Calu3 (cell line): ENCODE results near the gene MARVELD1. TPM values are rescaled to one million over a fixed set of nuclear protein-coding genes. Genes with fewer than 3 reads are reported as not detected.

Experiments
- BruUV-seq: library from RNA; stranded (reverse); fragments of 400-500 nt; replicated peaks from 2 replicates; lab custom pipeline; 2021; lab: Mats Ljungman, UMichigan
- CTCF ChIA-PET: fragments of 300-600 bp; sonication (Branson Sonifier 250); formaldehyde crosslinking; loops from one replicate; lab custom pipeline; 2022; ENCODE audit warnings: antibody characterized with exemption; lab: Charles Lee
- DNase-seq: peaks from one replicate; pipeline ENCODE4 v3.0.0; 2022
- H3K27ac Mint-ChIP-seq: one replicate; pipeline ENCODE4 v1.8.0; 2022; ENCODE audit warnings: mixed read lengths; ENCODE audit not compliant: unreplicated experiment
- H3K27me3 Mint-ChIP-seq: one replicate; pipeline ENCODE4 v1.8.0; 2022; ENCODE audit warnings: mixed read lengths; ENCODE audit not compliant: unreplicated experiment
- H3K36me3 Mint-ChIP-seq: one replicate; pipeline ENCODE4 v1.8.0; 2022; ENCODE audit warnings: mild to moderate bottlenecking, moderate library complexity, mixed read lengths; ENCODE audit not compliant: insufficient read depth, unreplicated experiment
- H3K4me1 Mint-ChIP-seq: one replicate; pipeline ENCODE4 v1.8.0; 2022; ENCODE audit warnings: mild to moderate bottlenecking, low read depth, mixed read lengths; ENCODE audit not compliant: unreplicated experiment
- H3K4me3 Mint-ChIP-seq: one replicate; pipeline ENCODE4 v1.8.0; 2022; ENCODE audit warnings: mild to moderate bottlenecking, low read depth, moderate library complexity, mixed read lengths; ENCODE audit not compliant: unreplicated experiment
- H3K9me3 Mint-ChIP-seq: one replicate; pipeline ENCODE4 v1.8.0; 2022; ENCODE audit warnings: low read depth, mixed read lengths; ENCODE audit not compliant: unreplicated experiment
- CTCF ChIP-seq: fragments of 200-600 bp; IDR thresholded peaks from one replicate; pipeline ENCODE4 v1.8.0; 2022; ENCODE audit warnings: antibody characterized with exemption; ENCODE audit not compliant: unreplicated experiment
- intact Hi-C: fragments of 100-400 bp; cut with micrococcal nuclease; formaldehyde crosslinking; loops from one replicate; pipeline ENCODE4 v1.10.0; 2022; ENCODE audit not compliant: unreplicated experiment
- total RNA-seq: library from RNA; stranded (reverse); gene quantifications from 2 replicates; pipeline ENCODE4 v1.2.3, GENCODE V29; 2022

The MARVELD1 gene
- total RNA-seq, 1 experiment from 2014 or later, result 20.2 TPM

GRCh38 chr10:97726636-97727178, 13.2 kb downstream of the MARVELD1 start:
- peak; percentile 42 for DNase-seq
- Mint-ChIP-seq H3K4me3 (peak overlapping the region; percentile 52), H3K4me1 (no peaks in the 10 kb centered on the region), H3K9me3 (no peaks in the 10 kb centered on the region), H3K27ac (peak overlapping the region; percentile 42), H3K36me3 (peaks cover 3% of the 10 kb centered on the region), H3K27me3 (no peaks in the 10 kb centered on the region)
- CTCF ChIA-PET, result interaction anchor here (0.6 to 2.1 kb wide), 4 partner anchors 17 to 50 kb away, joined by 4 to 10 read pairs (median 8); no protein-coding TSS in a partner anchor
- TF ChIP-seq CTCF, result no peak
- intact Hi-C loops, result no loop called here
- BruUV-seq, result no TSS peak

- Mint-ChIP-seq H3K27ac (no peak overlapping the region), H3K4me1 (no peaks in the 10 kb centered on the region), H3K4me3 (no peak overlapping the region), H3K36me3 (no peaks in the 10 kb centered on the region), H3K9me3 (no peaks in the 10 kb centered on the region), H3K27me3 (no peaks in the 10 kb centered on the region)
- no peak for DNase-seq
- no TSS peak for BruUV-seq
- intact Hi-C loops, result no loop called here
- CTCF ChIA-PET, result no interaction called here
- TF ChIP-seq CTCF, result no peak
These were observed 15.5 kb downstream of the MARVELD1 start for GRCh38 chr10:97729014-97729413.

GRCh38 chr10:97731346-97732051, 18.0 kb downstream of the MARVELD1 start:
- peaks cover 9% of the 10 kb centered on the region for H3K36me3 Mint-ChIP-seq
- DNase-seq, result peak; percentile 64
- H3K27ac Mint-ChIP-seq, result no peak overlapping the region
- peak; percentile 40 for TF ChIP-seq CTCF
- BruUV-seq, result no TSS peak
- peaks cover 3% of the 10 kb centered on the region for H3K9me3 Mint-ChIP-seq
- CTCF ChIA-PET, result interaction anchor here (2.0 kb wide), 1 partner anchor 30 kb away, joined by 10 read pairs; no protein-coding TSS in a partner anchor
- intact Hi-C loops, result loop anchor here (1.0 to 2.0 kb wide), 3 partner anchors 22 to 55 kb away; no protein-coding TSS in a partner anchor
- H3K4me3 Mint-ChIP-seq, result no peak overlapping the region
- H3K27me3 Mint-ChIP-seq, result no peaks in the 10 kb centered on the region
- no peaks in the 10 kb centered on the region for H3K4me1 Mint-ChIP-seq

- no TSS peak for BruUV-seq
- H3K27ac Mint-ChIP-seq, result no peak overlapping the region
- H3K36me3 Mint-ChIP-seq, result peaks cover 14% of the 10 kb centered on the region
- H3K4me1 Mint-ChIP-seq, result no peaks in the 10 kb centered on the region
- no peak for TF ChIP-seq CTCF
- intact Hi-C loops, result no loop called here
- DNase-seq, result no peak
- H3K27me3 Mint-ChIP-seq, result no peaks in the 10 kb centered on the region
- no peak overlapping the region for H3K4me3 Mint-ChIP-seq
- CTCF ChIA-PET, result interaction anchor here (2.0 kb wide), 1 partner anchor 30 kb away, joined by 10 read pairs; no protein-coding TSS in a partner anchor
- H3K9me3 Mint-ChIP-seq, result peaks cover 3% of the 10 kb centered on the region
These were observed 18.5 kb downstream of the MARVELD1 start for GRCh38 chr10:97732052-97732359.
